GM12801 (cell line): Measurements from ENCODE around the gene OGT.

Experiments used
- CTCF ChIP-seq: IDR thresholded peaks from one replicate; pipeline ENCODE4 v1.5.1; 2011; ENCODE audit warnings: control low read depth; ENCODE audit not compliant: insufficient read length; ENCODE audit errors: extremely low read depth

Gene OGT

DNA sequence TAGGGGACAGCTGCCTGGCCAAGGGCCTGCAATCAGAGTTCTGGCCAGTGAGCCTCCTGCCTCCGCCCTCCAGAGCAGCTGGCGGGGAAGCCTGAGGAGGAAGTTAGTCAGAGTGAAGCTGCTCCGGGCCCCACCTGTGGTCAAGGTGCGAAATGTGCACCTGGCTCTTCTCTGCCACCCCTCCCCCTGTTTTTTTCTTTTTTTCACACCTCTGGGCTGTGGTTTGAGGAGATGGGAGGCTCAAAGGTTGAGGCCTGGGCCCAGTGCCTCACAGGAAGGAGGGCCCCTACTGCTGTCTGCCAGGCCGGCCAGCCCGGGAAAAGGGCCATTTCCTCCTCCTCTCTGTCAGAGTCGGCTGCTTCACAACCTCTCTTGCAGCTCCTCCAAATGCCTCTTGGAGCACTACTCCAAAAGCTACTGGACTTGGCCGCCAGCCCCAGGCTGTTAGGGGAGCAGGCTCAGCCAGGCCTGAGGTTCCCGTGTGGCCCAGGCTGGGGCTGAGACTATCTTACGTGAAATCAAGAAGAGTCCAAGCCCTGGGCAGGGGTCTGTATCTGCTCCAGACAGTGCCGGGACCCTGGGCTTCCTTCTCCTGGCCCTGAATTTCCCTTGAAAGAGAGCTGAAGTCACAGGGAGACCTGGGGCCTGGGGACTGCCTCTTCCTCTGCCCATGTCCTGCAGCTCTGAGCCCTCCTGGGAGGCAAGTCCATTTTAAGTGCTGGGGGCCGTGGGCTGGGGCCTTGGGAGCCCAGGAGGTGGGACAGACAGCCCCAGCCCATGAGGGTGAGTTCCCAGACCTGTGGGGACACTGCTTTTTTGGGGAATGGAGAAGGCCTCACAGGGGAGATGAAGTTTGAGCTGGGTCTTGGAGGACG, 89.9 kb downstream of the OGT start:
- TF ChIP-seq CTCF, result no peak

DNA sequence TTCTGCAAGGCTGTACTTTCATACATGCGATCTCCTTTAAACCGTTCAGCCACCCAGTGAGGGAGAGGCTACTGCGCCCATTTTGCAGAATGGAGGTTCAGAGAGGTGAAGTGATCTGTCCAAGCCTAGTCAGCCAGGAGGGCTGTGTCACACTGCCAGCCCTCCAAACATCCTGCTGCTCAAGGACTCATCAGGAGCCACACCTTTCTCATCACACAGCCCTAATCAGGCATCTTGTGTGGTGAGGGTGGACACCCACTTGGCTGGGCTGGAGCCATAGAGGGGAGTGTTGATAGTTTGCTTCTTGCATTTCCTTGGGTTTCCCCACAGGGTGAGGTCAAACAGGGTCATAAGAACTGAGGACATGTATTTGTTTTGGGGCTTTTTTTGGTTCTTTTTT, 90.8 kb downstream of the OGT start:
- TF ChIP-seq CTCF, result no peak

DNA sequence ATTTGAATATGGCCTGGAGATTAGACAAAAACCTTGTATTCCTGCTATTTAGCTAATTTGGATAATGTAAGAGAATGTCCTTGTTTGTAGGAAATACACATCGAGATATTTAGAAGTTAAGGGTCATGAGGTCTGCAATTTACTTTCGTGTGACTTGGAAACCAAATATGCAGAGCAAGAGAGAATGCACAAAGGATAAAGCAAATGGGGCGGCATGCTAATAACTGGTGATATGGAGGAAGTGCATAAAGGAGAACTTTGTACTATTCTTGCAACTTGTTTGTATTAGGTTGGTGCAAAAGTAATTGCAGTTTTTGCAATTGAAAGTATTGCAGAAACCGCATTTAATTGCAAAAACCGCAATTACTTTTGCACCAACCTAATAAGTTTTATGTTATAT, 92.6 kb downstream of the OGT start:
- TF ChIP-seq CTCF, result no peak
